ENCODE measurements around the gene RARRES1. TPM values are rescaled to one million over a fixed set of nuclear protein-coding genes. Genes with fewer than 3 reads are reported as not detected.

The RARRES1 gene
- total RNA-seq, 1 experiment from 2014 or later: 0.20 TPM

DNA sequence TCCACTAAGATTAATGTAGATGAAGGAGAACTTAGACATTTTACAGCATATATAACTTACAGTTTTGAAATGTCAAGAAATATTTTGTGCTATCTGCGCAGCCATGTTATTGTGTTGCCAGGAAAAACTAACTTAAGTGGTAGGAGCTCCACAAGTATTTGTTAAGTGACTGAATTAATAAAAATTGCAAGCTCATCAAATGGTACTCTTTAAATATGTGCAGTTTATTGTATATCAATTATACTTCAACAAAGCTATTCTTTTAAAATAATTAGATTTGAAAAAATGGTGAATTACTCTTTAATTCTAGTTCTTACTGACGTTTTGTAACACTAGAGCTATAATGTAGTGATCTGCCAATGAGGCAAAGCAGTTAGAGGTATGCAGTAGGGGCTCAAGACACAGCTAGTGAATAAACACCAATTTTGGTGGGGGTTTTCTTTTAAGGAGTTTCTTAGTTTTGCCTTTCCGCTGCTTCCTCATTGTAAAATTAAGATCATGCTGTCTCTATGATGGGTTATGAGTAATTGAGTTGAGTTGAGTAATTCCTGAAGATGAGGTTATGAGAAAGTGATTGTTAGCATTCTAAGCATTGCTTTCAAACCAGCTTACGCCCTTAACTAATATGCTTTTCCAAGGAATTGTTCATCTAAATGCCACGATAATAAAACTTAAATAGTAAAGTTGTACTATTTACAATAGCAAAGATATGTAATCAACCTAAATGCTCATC lies 48.9 kb downstream of the RARRES1 start:
- no TSS peak for BruUV-seq (replicated peaks)
- DNase-seq (ENCODE audit: low read depth, low spot score) (no peak), ATAC-seq (no peak)
- H3K9me2 ChIP-seq (ENCODE audit: insufficient read depth): no peaks in the 10 kb centered on the region
- RAD21 ChIA-PET (ENCODE audit: low non-redundant PET in 1 of 2, low total read pairs in 2 of 2, uncharacterized antibody in 2 of 2, unreplicated experiment in 2 of 2): no interaction called here
- TF ChIP-seq CBX3 (IDR thresholded peaks at IDR 0.05; ENCODE audit: low read depth): no peak
- TF ChIP-seq, protein P1, sequence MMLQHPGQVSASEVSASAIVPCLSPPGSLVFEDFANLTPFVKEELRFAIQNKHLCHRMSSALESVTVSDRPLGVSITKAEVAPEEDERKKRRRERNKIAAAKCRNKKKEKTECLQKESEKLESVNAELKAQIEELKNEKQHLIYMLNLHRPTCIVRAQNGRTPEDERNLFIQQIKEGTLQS (IDR thresholded peaks at IDR 0.05): no peak
- TF ChIP-seq ZNF274 (IDR thresholded peaks at IDR 0.05; ENCODE audit: low read depth, low read length): no peak
- TF ChIP-seq, protein P2, sequence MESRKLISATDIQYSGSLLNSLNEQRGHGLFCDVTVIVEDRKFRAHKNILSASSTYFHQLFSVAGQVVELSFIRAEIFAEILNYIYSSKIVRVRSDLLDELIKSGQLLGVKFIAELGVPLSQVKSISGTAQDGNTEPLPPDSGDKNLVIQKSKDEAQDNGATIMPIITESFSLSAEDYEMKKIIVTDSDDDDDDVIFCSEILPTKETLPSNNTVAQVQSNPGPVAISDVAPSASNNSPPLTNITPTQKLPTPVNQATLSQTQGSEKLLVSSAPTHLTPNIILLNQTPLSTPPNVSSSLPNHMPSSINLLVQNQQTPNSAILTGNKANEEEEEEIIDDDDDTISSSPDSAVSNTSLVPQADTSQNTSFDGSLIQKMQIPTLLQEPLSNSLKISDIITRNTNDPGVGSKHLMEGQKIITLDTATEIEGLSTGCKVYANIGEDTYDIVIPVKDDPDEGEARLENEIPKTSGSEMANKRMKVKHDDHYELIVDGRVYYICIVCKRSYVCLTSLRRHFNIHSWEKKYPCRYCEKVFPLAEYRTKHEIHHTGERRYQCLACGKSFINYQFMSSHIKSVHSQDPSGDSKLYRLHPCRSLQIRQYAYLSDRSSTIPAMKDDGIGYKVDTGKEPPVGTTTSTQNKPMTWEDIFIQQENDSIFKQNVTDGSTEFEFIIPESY (IDR thresholded peaks at IDR 0.05; ENCODE audit: extremely low read depth, insufficient replicate concordance, low read length): no peak
- no peak for TF ChIP-seq RAD21 (IDR thresholded peaks at IDR 0.05; ENCODE audit: low read depth)
- no peak for TF ChIP-seq SRF (IDR thresholded peaks at IDR 0.05; ENCODE audit: low read depth)
- TF ChIP-seq YY1 (IDR thresholded peaks at IDR 0.05; ENCODE audit: extremely low read depth, insufficient replicate concordance, low read depth, low read length): no peak
- no peak for TF ChIP-seq POLR2A (IDR thresholded peaks at IDR 0.05; ENCODE audit: borderline replicate concordance, extremely low read depth, insufficient read depth, insufficient read length)
- TF ChIP-seq, protein P3, sequence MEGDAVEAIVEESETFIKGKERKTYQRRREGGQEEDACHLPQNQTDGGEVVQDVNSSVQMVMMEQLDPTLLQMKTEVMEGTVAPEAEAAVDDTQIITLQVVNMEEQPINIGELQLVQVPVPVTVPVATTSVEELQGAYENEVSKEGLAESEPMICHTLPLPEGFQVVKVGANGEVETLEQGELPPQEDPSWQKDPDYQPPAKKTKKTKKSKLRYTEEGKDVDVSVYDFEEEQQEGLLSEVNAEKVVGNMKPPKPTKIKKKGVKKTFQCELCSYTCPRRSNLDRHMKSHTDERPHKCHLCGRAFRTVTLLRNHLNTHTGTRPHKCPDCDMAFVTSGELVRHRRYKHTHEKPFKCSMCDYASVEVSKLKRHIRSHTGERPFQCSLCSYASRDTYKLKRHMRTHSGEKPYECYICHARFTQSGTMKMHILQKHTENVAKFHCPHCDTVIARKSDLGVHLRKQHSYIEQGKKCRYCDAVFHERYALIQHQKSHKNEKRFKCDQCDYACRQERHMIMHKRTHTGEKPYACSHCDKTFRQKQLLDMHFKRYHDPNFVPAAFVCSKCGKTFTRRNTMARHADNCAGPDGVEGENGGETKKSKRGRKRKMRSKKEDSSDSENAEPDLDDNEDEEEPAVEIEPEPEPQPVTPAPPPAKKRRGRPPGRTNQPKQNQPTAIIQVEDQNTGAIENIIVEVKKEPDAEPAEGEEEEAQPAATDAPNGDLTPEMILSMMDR (IDR thresholded peaks at IDR 0.05 in 2 of 3, conservative IDR thresholded peaks at IDR 0.05 in 1 of 3; ENCODE audit: borderline replicate concordance in 1 of 3, insufficient read depth in 1 of 3, low read depth in 2 of 3, low read length in 2 of 3): no peak
- no peaks in the 10 kb centered on the region for H3K27me3 ChIP-seq (ENCODE audit: insufficient read depth, low read length)
- intact Hi-C loops (cut with micrococcal nuclease): no loop called here
- peaks cover 0 to 4% of the 10 kb centered on the region in 2 experiments; a peak in 1 of 4 replicates for H3K4me1 ChIP-seq (ENCODE audit: control insufficient read depth in 1 of 2, insufficient read depth in 2 of 2, low read length in 2 of 2)
- no peak overlapping the region for H3K27ac ChIP-seq (ENCODE audit: low read depth, low read length)
- H3K9ac ChIP-seq (ENCODE audit: low read length): no peak overlapping the region
- no peaks in the 10 kb centered on the region for H3K79me2 ChIP-seq (ENCODE audit: insufficient read depth, low read length)
- H3K9me3 ChIP-seq (ENCODE audit: control insufficient read depth in 1 of 2, insufficient read depth in 1 of 2, low read depth in 1 of 2, low read length in 2 of 2): no peaks in the 10 kb centered on the region
- H3K36me3 ChIP-seq (ENCODE audit: control insufficient read depth in 1 of 2, insufficient read depth in 2 of 2, low read length in 2 of 2): 0 out of 4 replicates have a peak, but pooled peaks cover 0 to 4% of the 10 kb centered on the region in 2 experiments
- no peak overlapping the region for H3K4me3 ChIP-seq (replicated peaks in 1 of 2; ENCODE audit: low read depth in 1 of 2, low read length in 2 of 2)
- POLR2A ChIA-PET: no interaction called here
- no peaks in the 10 kb centered on the region for H4K20me1 ChIP-seq (ENCODE audit: insufficient read depth)
- H2AFZ ChIP-seq (ENCODE audit: low read depth, low read length, poor library complexity, severe bottlenecking): no peak overlapping the region
- CTCF ChIA-PET: no interaction called here
- H3K4me2 ChIP-seq (ENCODE audit: low read length): no peak overlapping the region

All from HCT116 (cell line).